Measurements from ENCODE around the gene ARMC5.

DNA sequence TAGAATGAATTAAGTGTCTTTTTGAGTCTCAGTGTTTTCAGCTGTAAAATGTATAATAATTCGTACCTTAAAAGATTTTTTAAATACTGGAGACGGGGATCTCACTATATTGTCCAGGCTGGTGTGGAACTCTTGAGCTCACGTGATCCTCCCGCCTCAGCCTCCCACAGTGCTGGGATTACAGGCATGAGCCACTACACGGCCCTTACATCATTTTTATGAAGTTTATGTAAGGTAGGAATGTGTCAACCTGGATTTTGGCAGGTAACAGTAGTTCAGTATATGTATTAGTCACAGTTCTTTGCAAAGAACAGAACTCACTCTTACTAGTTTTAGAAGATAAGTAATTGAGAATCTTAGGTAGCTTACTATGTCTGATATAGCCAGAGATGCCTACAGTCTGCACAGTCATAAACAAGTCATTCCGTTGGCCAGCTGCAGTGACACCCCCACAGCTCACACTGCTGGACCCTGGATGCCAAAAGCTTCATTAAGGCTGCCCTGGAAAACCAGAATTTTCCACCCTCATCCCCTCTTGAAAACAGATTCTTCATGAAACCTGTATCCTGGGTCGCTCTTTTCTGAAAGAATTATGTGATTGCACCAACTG lies 30.6 kb upstream of the ARMC5 start:
- no peak for TF ChIP-seq CTCF (IDR thresholded peaks at IDR 0.05)
- no peak for TF ChIP-seq POLR2A (IDR thresholded peaks at IDR 0.05)
- no peak for TF ChIP-seq EP300 (IDR thresholded peaks at IDR 0.05)
- TF ChIP-seq POLR2AphosphoS5 (IDR thresholded peaks at IDR 0.05), result no peak
